HG02571 (cell line): Measurements from ENCODE around the gene RC3H1.
"Not testable (repeated sequence)": the region's sequence is repeated elsewhere in the genome, so short reads cannot be mapped to it uniquely, and the experiment has no call there.

Experiments
- ATAC-seq: cut with Tn5 transposase; IDR thresholded peaks from one replicate; pipeline ENCODE4 v1.9.1; 2021; ENCODE audit warnings: mild to moderate bottlenecking, moderate library complexity; ENCODE audit not compliant: unreplicated experiment

RC3H1 gene

DNA sequence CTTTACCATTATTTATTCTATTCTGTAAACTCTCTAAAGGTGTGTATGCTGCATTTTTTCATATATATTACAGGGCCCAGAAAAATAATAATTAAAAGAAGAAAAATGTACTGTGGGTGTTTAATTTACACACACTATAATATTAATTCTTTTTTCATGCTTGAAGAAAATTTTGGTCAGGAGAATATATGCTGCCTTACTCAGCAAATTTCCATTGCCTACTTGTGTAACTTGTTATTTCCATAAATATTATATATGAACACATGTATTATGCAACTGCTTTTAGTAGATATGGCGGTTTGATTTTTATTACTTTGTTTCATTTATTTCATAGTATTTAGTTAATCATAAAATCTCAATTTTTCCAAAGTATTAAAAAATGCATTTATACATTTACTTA lies 58.7 kb downstream of the RC3H1 start:
- ATAC-seq = no peak

GRCh38 chr1:173960625-173961024 lies 61.5 kb downstream of the RC3H1 start:
- no peak for ATAC-seq

DNA sequence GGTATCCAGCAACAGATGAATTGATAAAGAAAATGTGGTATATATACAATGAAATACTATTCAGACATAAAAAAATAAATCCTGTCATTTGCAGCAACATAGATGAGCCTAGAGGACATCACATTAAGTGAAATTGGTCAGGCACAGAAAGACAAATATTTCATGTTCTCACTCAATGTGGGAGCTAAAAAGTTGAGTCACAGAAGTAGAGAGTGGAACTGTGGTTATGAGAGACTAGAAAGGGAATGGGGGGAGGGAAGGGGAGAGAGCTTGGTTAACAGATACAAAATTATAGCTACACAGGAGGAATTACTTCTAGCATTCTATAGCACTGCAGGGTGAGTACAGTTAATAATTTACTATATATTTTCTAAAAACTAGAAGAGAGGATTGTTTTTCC lies 68.0 kb downstream of the RC3H1 start:
- ATAC-seq = no peak

GRCh38 chr1:173948594-173948993 lies 73.6 kb downstream of the RC3H1 start:
- no peak for ATAC-seq

GRCh38 chr1:173946380-173946921 lies 75.7 kb downstream of the RC3H1 start:
- ATAC-seq = no peak

DNA sequence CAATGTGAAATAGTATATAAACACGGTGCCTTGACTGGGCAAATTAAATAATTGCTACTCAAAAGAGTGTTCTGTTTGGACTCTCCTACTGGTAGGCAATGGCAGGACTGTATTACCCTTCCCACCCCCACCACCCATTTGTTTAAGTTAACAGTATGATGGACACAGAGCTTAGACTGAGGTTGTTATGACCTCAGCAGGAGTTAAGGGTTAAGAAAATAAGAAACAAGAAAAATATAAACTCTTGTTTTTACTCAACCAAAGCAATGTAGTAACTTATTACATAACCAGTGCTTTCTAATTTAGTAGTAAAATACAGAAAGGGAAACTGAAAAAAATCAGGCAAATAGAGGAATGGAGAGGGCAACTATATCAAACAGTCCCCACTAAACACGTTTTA lies 85.1 kb downstream of the RC3H1 start:
- no peak for ATAC-seq

- no peak for ATAC-seq
Measured at GRCh38 chr1:173934440-173934839, 87.7 kb downstream of the RC3H1 start.

DNA sequence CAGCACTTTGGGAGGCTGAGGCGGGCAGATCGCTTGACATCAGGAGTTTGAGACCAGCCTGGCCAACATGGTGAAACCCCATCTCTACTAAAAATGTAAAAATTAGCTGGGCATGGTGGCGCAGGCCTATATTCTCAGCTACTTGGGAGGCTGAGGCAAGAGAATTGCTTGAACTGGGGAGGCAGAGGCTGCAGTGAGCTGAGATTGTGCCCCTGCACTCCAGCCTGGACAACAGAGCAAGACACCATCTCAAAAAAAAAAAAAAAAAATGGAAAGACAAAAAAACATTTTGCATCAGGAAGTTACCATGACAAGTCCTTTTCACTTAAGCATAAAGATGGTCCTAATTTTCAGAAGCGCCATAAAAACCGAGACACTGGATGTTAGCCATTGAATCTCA lies 91.6 kb downstream of the RC3H1 start:
- not testable (repeated sequence) for ATAC-seq

GRCh38 chr1:173925306-173926242 lies 96.6 kb downstream of the RC3H1 start:
- ATAC-seq = no peak

- no peak for ATAC-seq
Measured at GRCh38 chr1:173920861-173921260, 101.3 kb downstream of the RC3H1 start.

DNA sequence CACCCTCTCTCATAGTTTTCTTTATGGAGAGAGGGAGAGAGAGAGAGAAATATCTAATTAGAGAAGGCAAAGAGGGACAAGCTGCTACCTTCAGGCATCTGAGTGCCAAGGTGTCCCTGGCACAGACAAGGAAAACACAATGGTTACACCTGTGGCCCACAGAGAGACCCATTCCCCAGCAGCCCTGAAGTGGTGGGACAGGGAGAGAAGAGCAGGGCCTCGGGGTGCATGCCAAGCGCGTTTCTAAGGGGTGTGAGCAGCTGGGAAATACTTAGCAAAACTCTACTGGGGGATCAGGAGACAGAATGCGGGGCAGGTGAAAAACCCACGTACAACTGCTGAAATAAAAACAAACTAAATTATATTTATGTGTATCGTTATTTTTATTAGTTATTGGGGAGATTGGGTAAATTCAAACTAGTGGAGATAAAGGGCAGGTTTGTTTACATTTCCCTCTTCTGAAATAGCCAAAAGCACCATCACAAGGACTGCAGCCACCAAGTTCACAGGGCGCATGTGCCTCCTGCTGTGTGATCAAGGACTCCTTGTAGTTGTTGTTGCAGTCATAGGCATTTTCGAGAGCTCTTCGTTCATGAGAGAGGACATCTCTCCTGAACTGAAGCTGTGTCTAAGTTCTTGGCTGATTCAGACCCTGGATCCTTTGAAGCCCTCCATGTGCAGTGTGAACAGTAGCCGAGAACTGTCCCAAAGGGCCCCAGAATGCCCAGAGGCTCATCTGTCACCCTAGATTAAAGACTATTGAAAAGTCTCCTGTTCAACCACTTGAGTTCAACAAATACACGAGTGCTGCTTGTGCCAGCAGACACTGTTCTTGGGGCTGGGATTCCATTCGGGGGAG lies 104.3 kb downstream of the RC3H1 start:
- no peak for ATAC-seq

DNA sequence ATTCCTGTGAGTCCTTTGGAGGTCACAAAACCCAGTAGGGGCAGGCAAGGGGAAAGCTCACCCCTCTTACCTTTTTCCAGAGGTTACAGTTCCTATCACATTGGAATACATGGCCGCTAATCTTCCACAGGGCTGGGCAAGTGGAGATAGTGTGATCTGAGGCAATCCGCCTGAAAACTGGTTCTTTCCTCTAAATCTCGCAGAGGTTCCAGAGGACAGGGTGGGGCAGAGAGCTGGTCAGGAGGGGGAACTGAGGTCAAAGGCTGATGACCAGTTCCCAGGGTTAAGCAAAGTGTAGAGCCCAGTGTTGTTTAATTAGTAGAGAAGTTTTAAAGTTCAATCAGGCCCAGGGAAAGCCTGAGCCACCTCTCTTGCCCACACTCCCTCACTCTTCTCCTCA lies 105.0 kb downstream of the RC3H1 start, which contains the start of gene SERPINC1:
SERPINC1 (minus strand) TSS at position 179 of the 400 bp plus-strand sequence; CDS start at position 111, 68 bp downstream.
- ATAC-seq = no peak

DNA sequence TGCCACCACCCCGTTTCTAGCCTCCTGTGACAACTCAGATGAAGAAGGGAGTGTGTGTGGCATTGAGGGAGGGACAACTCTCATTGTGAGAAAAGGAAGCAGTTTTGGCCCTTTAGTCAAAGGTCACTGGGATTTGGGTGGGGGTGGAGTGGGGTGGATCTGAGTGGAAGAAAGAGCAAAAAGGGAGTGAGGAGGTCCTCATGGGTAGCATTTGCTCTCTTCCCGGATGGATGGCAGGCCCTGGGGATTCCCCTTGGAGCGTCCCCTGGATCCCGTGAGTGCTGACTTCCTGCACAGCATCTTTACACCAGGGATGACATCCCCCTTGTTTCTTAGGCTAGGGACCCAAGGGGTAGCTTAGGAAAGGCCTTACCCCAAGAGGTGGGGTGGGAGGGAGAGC lies 105.5 kb downstream of the RC3H1 start:
- no peak for ATAC-seq

DNA sequence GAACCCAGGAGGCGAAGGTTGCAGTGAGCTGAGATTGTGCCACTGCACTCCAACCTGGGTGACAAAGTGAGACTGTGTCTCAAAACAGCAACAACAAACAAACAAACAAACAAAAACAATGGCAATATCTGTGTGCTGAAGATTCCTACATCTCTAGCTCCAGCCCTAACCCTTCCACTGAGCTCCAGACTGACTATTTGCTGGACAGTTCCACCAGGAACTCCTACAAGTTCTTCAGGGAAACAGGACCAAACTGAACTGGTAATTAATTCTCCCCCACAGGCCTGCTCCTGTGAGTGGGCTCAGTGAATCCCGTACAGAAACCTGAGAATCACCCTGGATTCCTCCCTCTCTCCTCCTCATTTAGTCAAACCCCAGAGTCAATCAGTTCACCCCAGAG lies 106.6 kb downstream of the RC3H1 start:
- ATAC-seq = no peak

GRCh38 chr1:173914366-173914871 lies 107.7 kb downstream of the RC3H1 start:
- ATAC-seq = no peak

DNA sequence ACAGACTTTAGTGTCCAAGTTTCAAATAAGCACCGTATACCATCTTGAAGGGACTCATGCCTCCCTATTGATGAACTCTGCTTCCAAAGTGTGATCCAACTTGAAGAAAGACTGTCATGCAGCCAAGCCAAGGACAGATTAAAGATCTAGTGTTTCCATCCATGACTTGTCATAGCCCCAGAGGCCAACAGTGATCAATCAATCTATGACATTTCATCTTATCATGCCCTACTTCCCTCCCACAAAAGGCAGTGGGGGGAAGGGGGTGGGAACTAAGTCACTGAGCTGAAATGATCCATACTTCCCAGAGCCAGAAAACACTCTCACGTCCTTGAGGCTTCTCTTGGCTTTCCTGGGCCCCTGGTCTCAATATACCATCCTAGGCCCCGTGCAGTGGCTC lies 109.0 kb downstream of the RC3H1 start:
- no peak for ATAC-seq

- ATAC-seq = no peak
Measured at GRCh38 chr1:173903827-173904531, 118.2 kb downstream of the RC3H1 start.

DNA sequence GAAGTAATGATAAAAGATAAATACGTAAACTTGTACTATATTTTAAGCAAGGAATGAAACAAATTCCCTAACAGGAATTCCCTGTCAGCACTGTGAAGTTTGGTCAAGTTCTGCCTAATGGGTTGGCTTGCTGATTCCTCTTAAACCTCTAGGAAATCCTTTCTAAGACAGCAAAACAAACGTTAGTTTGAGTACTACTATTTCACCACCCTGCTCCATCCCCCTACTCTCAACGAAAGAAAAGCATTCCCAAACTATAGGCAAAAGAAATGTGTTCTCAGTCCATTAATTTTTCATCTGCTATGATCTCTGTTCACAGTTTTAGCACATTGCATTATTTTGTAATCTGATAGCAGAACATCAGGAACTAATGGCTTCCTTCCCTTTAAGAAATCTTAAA lies 121.2 kb downstream of the RC3H1 start:
- no peak for ATAC-seq

GRCh38 chr1:173900427-173900826 lies 121.7 kb downstream of the RC3H1 start:
- no peak for ATAC-seq

DNA sequence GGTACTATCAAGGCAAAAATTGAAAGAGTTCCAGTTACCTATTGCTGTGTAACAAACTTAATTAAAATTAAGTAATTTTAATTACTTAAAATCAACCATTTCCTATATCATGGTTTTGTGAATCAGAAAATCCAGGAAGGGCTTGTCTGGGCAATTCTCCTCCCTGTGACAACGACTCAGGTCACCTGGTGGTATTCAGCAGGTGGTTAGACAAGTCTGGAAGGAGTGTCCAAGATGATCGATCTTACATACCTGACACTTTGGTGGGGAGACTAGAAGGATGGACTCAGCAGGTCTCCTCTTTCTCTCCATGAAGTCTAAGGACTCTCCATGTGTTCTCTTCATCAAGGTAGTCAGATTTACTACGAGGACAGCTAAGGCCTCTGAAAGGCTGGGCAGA lies 128.0 kb downstream of the RC3H1 start:
- no peak for ATAC-seq

- no peak for ATAC-seq
Measured at GRCh38 chr1:173893611-173894010, 128.5 kb downstream of the RC3H1 start.
